ENCODE data around the gene DEK. TPM values are rescaled to one million over a fixed set of nuclear protein-coding genes. Genes with fewer than 3 reads are reported as not detected.
A peak's percentile ranks its signal among the peaks of the same experiment; 100 is the strongest.
"Not testable (repeated sequence)": the region's sequence is repeated elsewhere in the genome, so short reads cannot be mapped to it uniquely, and the experiment has no call there.

Gene DEK
- total RNA-seq, 1 experiment from 2014 or later: 204 TPM

- TF ChIP-seq ERG (CRISPR knock-in tag; IDR thresholded peaks at IDR 0.05): no peak
- no peak for TF ChIP-seq RELA (CRISPR knock-in tag; IDR thresholded peaks at IDR 0.05; ENCODE audit: borderline replicate concordance)
- no peak for TF ChIP-seq SP1 (CRISPR knock-in tag; conservative IDR thresholded peaks at IDR 0.05)
- TF ChIP-seq ATF1 (CRISPR knock-in tag; IDR thresholded peaks at IDR 0.05): no peak
- TF ChIP-seq FOXP1 (CRISPR knock-in tag; IDR thresholded peaks at IDR 0.05; ENCODE audit: borderline replicate concordance): no peak
Measured at GRCh38 chr6:18234564-18234963, 29.8 kb downstream of the DEK start (continued).

DNA sequence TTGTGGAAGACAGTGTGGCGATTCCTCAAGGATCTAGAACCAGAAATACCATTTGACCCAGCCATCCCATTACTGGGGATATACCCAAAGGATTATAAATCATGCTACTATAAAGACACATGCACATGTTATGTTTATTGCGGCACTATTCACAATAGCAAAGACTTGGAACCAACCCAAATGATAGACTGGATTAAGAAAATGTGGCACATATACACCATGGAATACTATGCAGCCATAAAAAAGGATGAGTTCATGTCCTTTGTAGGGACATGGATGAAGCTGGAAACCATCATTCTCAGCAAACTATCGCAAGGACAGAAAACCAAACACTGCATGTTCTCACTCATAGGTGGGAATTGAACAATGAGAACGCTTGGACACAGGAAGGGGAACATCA is 30.6 kb downstream of the DEK start:
- H3K4me1 Mint-ChIP-seq; H3K27ac Mint-ChIP-seq; DNase-seq (ENCODE audit: low spot score); H3K27me3 Mint-ChIP-seq (ENCODE audit: low read depth); ATAC-seq; CTCF ChIA-PET; H3K4me3 Mint-ChIP-seq; POLR2A ChIA-PET: not testable (repeated sequence)
- peaks cover 67% of the 10 kb centered on the region for H3K9me3 Mint-ChIP-seq
- H3K36me3 Mint-ChIP-seq: peaks cover 97% of the 10 kb centered on the region

GRCh38 chr6:18231856-18232255 is 32.5 kb downstream of the DEK start:
- ATAC-seq; DNase-seq (ENCODE audit: low spot score); H3K4me3 Mint-ChIP-seq; POLR2A ChIA-PET; H3K27ac Mint-ChIP-seq; CTCF ChIA-PET; H3K27me3 Mint-ChIP-seq (ENCODE audit: low read depth): not testable (repeated sequence)
- peaks cover 79% of the 10 kb centered on the region for H3K9me3 Mint-ChIP-seq
- H3K4me1 Mint-ChIP-seq: peaks cover 12% of the 10 kb centered on the region
- H3K36me3 Mint-ChIP-seq: peaks cover 97% of the 10 kb centered on the region

DNA sequence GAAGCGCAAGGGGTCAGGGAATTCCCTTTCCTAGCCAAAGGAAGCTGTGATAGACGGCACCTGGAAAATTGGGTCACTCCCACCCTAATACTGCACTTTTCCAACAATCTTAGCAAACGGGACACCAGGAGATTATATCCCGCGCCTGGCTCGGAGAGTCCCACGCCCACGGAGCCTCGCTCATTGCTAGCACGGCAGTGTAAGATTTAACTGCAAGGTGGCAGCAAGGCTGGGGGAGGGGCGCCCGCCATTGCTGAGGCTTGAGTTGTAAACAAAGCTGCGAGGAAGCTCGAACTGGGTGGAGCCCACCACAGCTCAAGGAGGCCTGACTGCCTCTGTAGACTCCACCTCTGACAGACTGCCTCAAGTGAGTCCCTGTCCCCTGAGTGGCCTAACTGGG is 35.7 kb downstream of the DEK start:
- H3K4me3 Mint-ChIP-seq; H3K27me3 Mint-ChIP-seq (ENCODE audit: low read depth); H3K27ac Mint-ChIP-seq; DNase-seq (ENCODE audit: low spot score); ATAC-seq: not testable (repeated sequence)
- Mint-ChIP-seq H3K9me3 (peaks cover 57% of the 10 kb centered on the region), H3K36me3 (peaks cover 91% of the 10 kb centered on the region), H3K4me1 (peaks cover 17% of the 10 kb centered on the region)
- ChIA-PET CTCF (interaction anchor here (0.5 kb wide), 1 partner anchor 38 kb away, joined by 3 read pairs; no protein-coding TSS in a partner anchor), POLR2A (interaction anchor here (0.6 kb wide), 1 partner anchor 8 kb away, joined by 3 read pairs; no protein-coding TSS in a partner anchor)

DNA sequence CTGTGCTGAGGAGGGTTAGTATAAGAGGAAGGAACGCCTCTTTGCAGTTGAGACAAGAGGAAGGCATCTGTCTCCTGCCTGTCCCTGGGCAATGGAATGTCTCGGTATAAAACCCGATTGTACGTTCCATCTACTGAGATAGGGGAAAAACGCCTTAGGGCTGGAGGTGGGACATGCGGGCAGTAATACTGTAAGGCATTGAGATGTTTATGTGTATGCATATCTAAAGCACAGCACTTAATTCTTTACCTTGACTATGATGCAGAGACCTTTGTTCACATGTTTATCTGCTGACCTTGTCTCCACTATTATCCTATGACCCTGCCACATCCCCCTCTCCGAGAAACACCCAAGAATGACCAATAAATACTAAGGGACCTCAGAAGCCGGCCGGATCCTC is 37.2 kb downstream of the DEK start:
- Mint-ChIP-seq H3K9me3 (peaks cover 46% of the 10 kb centered on the region), H3K36me3 (peaks cover 85% of the 10 kb centered on the region), H3K4me1 (peaks cover 17% of the 10 kb centered on the region), H3K27ac (peak overlapping the region; percentile 95)
- H3K27me3 Mint-ChIP-seq (ENCODE audit: low read depth); H3K4me3 Mint-ChIP-seq; DNase-seq (ENCODE audit: low spot score); CTCF ChIA-PET; POLR2A ChIA-PET; ATAC-seq: not testable (repeated sequence)

DNA sequence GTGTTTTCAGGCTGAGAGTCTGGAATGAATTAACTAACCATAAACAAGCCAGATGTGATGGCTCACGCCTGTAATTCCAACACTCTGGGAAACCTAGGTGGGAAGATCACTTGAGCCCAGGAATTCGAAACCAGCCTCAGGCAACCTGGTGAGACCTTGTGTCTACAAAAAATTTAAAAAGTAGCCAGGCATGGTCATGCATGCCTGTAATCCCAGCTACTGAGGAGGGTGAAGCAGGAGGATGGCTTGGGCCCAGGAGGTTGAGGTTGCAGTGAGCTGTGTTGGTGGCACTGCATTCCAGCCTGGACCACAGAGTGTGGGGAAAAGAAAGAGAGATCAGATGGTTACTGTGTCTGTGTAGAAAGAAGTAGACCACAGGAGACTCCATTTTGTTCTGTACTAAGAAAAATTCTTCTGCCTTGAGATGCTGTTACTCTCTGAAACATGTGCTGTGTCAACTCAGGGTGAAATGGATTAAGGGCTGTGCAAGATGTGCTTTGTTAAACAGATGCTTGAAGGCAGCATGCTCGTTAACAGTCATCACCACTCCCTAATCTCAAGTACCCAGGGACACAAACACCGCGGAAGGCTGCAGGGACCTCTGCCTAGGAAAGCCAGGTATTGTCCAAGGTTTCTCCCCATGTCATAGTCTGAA is 37.8 kb downstream of the DEK start:
- DNase-seq (ENCODE audit: low spot score); POLR2A ChIA-PET; CTCF ChIA-PET; H3K27me3 Mint-ChIP-seq (ENCODE audit: low read depth); H3K4me3 Mint-ChIP-seq: not testable (repeated sequence)
- peaks cover 40% of the 10 kb centered on the region for H3K9me3 Mint-ChIP-seq
- ATAC-seq: peak; percentile 65
- H3K4me1 Mint-ChIP-seq: peaks cover 18% of the 10 kb centered on the region
- peak overlapping the region; percentile 95 for H3K27ac Mint-ChIP-seq
- H3K36me3 Mint-ChIP-seq: peaks cover 79% of the 10 kb centered on the region

- peaks cover 47% of the 10 kb centered on the region for H3K36me3 Mint-ChIP-seq
- ChIA-PET CTCF (no interaction called here), POLR2A (interaction anchor here (0.7 kb wide), 1 partner anchor 8 kb away, joined by 3 read pairs; no protein-coding TSS in a partner anchor)
- H3K9me3 Mint-ChIP-seq: no peaks in the 10 kb centered on the region
- no peak; the same call in 1 of the 2 replicates for ATAC-seq
- no peak overlapping the region for H3K4me3 Mint-ChIP-seq
- H3K27ac Mint-ChIP-seq: peak overlapping the region; percentile 75
- no peaks in the 10 kb centered on the region for H3K27me3 Mint-ChIP-seq (ENCODE audit: low read depth)
- DNase-seq (ENCODE audit: low spot score): no peak
- peaks cover 8% of the 10 kb centered on the region; the same call in 1 of the 2 replicates for H3K4me1 Mint-ChIP-seq
- TF ChIP-seq, protein P1, sequence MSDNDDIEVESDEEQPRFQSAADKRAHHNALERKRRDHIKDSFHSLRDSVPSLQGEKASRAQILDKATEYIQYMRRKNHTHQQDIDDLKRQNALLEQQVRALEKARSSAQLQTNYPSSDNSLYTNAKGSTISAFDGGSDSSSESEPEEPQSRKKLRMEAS (CRISPR knock-in tag; IDR thresholded peaks at IDR 0.05): no peak
- TF ChIP-seq ZSCAN18 (CRISPR knock-in tag; IDR thresholded peaks at IDR 0.05) (no peak), SOX15 (CRISPR knock-in tag; IDR thresholded peaks at IDR 0.05) (no peak), CREM (CRISPR knock-in tag; IDR thresholded peaks at IDR 0.05) (no peak), JAZF1 (CRISPR knock-in tag; IDR thresholded peaks at IDR 0.05) (no peak), NR2C2 (CRISPR knock-in tag; IDR thresholded peaks at IDR 0.05) (no peak), HMGA2 (CRISPR knock-in tag; IDR thresholded peaks at IDR 0.05) (no peak), ETV6 (CRISPR knock-in tag; IDR thresholded peaks at IDR 0.05) (no peak)
- TF ChIP-seq, protein P2, sequence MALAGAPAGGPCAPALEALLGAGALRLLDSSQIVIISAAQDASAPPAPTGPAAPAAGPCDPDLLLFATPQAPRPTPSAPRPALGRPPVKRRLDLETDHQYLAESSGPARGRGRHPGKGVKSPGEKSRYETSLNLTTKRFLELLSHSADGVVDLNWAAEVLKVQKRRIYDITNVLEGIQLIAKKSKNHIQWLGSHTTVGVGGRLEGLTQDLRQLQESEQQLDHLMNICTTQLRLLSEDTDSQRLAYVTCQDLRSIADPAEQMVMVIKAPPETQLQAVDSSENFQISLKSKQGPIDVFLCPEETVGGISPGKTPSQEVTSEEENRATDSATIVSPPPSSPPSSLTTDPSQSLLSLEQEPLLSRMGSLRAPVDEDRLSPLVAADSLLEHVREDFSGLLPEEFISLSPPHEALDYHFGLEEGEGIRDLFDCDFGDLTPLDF (CRISPR knock-in tag; IDR thresholded peaks at IDR 0.05): no peak
Measured at GRCh38 chr6:18221288-18221615, 43.1 kb downstream of the DEK start.
